HG02852 (cell line): ENCODE results near the gene KRT13.

ENCODE experiments used
- ATAC-seq: cut with Tn5 transposase; IDR thresholded peaks from one replicate; pipeline ENCODE4 v1.9.1; 2021; ENCODE audit warnings: mild to moderate bottlenecking, moderate library complexity; ENCODE audit not compliant: unreplicated experiment

Gene KRT13

DNA sequence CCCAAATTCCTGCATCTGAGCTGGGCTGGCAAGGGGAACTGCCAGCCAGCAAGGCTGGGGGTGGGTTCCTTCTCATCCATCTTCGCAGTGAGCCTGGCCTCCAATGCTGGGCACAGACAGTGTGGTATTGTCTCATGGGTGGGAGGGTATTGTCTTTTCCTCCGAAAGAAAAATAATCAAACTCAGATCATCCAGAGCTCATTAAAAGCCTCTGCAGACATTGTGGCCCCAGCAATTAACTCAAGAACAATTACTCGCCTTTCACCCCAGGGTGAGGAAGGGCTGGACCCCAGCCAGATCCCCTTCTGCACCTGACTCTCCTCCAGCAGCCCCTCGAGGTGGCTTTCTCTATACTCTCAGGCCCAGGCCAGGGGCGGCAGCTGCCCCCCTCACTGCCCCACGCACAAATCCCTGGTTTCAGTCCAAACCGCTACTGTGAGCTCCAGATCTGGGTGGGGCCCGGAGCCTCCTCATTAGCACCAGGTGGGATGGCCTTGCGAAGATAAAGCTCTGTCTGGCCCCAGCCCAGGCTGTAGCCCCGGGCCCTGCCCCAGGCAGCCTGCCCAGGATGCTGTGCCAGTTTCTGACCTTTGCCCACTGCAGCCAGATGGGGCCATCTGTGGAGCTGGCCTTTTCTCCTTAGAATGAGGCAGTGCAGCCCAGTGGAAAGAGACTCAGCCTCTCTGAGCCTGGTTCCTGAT is 15.6 kb upstream of the KRT13 start:
- ATAC-seq, result no peak

DNA sequence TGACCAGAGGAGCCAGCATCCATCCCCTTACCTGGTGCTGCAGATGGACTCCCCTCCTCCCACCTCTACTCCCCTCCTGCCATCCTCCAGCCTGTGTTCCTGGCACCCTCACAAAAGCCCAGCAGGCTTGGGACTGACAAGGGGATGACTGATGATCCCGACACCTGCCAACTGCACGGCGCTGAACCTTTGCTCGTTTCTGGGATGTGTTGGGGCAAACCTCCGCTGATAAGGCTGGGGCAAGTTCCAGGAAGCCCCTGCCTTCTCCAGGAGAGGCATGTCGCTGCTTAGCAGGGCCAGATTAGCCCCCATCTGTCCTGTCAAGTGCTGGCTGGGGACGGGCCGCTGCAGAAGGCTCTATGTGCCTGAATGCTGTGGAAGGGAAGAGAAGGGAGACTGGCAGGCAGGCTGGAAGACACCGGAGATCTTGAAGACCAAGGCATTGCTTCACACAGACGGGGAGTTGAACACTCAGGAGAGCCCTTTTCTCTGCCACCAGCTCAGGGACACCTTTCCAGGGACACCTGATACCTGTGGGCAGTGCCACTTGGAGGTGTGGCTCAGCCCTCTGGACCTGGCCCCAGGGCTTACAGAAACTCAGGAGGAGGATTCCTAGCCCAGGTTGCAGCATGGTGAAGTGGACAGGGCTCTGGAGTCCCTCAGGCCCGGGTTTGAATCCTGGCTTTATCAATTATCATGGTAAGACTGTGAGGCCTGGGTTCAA is 14.3 kb upstream of the KRT13 start:
- no peak for ATAC-seq

GRCh38 chr17:41518789-41519449 is 13.5 kb upstream of the KRT13 start, which contains the start of gene KRT15:
Gene KRT15 (minus strand): TSS chr17:41518890. CDS start chr17:41518827, 63 bp downstream.
- no peak for ATAC-seq

DNA sequence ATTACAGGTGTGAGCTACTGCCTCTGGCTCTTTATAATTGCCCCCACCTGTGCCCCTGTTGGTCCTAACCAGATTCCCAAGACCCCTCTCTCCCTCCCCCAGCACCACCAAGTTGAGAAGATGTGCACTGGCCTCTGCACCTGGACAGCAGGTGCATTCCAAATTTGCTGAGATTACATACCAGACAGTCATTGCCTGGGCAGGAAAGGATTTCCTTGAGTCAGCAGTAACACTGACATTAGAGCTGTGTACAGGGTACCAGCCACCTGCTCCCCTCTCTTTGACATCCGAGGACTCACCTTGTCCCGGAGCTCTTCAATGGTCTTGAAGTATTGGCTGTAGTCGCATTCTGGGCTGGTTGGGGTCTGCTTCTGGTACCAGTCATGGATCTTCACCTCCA is 12.6 kb upstream of the KRT13 start:
- no peak for ATAC-seq

- no peak for ATAC-seq
Measured at GRCh38 chr17:41516830-41517283, 11.4 kb upstream of the KRT13 start.

DNA sequence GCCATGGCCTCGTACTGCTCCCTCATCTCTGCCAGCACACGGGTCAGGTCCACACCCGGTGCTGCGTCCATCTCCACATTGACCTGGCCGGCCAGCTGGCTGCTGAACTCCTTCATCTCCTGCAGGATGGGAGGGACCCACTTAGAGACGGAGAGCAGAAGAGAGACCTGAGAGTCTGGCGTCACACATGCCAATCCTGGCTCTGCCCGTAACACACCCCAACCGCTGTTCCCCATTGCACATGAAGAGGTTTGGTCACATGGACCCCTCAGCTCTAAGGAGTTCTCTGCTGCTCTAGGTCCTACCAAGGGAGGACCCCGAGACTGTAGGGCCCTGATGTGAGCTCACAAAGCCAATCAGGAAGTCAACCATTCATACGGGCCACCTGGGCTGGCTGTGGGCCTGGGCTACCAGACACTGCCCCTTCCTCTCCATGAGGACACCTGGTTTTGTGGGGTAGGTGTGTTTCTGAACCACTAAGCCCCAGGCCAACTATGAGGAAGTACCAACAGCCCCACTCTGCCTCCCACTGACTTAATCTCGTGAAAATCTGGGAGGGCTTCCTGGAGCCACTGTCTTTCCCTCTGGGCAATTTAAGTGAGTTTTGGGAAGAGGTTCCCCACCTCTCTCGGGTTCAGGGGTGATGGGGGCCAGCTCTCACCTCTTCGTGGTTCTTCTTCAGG is 10.9 kb upstream of the KRT13 start:
- no peak for ATAC-seq

- ATAC-seq, result no peak
Measured at GRCh38 chr17:41513168-41513547, 7.7 kb upstream of the KRT13 start.

GRCh38 chr17:41512546-41513167 is 7.2 kb upstream of the KRT13 start:
- ATAC-seq, result no peak

GRCh38 chr17:41511716-41512115 is 6.3 kb upstream of the KRT13 start:
- no peak for ATAC-seq

- no peak for ATAC-seq
Measured at GRCh38 chr17:41511116-41511515, 5.7 kb upstream of the KRT13 start.

DNA sequence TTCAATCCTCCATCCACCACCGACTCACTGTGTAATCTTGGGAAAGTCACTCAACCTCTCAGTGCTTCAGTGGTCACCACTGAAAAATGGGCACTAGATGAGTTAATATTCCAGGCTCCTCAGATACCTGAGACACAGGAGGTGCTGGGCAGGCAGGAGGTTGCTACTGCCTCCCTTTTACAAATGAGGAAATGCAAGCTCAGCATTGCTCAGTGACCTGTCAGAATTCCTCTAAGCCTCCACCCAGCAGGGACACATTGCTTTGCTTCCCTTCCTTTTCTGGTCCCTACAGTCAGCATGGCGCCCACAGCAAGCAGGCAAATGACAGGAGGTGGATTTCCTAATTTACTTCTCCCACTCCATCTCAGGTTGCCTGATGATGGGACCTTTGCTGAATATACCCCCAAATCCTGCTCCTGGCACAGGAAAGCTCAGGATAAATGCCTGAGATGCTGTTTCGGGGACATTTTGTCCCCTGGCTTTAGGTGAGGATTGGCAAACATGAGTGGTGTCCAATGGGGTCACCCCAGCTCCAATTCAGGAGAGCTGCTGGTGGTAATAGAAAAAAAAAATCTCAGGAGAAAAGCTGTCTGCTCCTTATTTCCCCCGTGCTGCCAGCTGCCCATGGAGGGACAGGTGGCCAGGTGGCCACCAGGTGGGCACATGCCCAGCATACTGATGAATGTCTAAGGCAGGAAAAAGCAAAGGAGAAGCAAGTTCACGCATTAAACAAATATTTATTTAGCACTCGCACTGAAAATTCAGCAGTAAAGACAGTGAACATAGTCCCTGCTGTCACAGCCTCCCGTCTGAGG is 5.0 kb upstream of the KRT13 start:
- ATAC-seq, result no peak

- ATAC-seq, result no peak
Measured at GRCh38 chr17:41507315-41507880, 2.0 kb upstream of the KRT13 start.

- no peak for ATAC-seq
Measured at GRCh38 chr17:41505809-41506767, 676 bp upstream of the KRT13 start.

GRCh38 chr17:41504246-41504977 is 1.0 kb downstream of the KRT13 start:
- no peak for ATAC-seq

DNA sequence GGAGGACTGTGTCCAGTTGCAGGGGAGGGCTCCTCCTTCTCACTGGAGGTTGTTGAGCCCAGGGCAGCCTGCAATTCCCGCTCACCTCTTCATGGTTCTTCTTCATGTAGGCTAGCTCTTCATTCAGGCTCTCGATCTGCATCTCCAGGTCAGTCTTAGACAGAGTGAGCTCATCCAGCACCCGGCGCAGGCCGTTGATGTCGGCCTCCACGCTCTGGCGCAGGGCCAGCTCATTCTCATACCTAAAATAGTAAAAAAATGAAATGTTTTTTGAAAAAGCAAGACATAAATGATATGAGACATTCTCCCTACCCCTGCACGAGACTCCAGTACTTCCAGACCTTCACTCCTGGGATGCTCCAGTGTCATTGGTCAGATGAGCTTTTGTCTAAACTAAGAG is 2.2 kb downstream of the KRT13 start:
- no peak for ATAC-seq

GRCh38 chr17:41500131-41500911 is 5.1 kb downstream of the KRT13 start:
- no peak for ATAC-seq

GRCh38 chr17:41499714-41500113 is 5.7 kb downstream of the KRT13 start:
- ATAC-seq, result no peak
